ACHN (cell line): Measurements from ENCODE around the gene ARID1B.

Source experiments
- DNase-seq: peaks from one replicate; pipeline ENCODE4 v3.0.0-alpha.2; 2015
- in situ Hi-C: cut with HindIII; loops from 2 replicates; pipeline ENCODE4 v1.10.0; 2017; ENCODE audit warnings: low sequenced_read_pairs, low pct_ligation_motif_present, low pct_unique_long_range_greater_than_20kb

The ARID1B gene

DNA sequence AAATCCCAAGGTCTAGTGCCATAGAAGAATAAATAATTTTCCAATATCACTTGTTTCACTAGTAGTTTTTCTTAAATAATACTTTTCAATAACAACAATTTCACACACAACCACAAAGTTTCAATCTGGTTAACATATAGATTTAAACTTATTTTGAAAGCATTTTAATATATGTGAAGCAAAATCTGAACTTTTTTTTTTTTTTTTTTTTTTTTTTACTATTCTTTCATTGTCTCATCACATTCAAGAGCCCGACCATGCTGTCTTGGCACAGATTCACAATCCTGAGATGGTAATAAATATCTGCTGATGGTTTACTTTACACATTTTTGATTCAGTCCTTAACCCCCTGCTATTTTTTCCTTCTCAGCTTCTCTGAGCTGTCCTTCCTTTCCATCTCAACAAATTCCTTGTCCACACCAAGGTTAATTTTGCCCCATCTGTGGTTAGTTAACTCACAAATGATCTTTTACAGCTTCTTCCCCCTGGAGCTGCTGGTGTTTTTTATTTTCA is 283.3 kb downstream of the ARID1B start:
- DNase-seq, result no peak
- in situ Hi-C loops, result no loop called here

DNA sequence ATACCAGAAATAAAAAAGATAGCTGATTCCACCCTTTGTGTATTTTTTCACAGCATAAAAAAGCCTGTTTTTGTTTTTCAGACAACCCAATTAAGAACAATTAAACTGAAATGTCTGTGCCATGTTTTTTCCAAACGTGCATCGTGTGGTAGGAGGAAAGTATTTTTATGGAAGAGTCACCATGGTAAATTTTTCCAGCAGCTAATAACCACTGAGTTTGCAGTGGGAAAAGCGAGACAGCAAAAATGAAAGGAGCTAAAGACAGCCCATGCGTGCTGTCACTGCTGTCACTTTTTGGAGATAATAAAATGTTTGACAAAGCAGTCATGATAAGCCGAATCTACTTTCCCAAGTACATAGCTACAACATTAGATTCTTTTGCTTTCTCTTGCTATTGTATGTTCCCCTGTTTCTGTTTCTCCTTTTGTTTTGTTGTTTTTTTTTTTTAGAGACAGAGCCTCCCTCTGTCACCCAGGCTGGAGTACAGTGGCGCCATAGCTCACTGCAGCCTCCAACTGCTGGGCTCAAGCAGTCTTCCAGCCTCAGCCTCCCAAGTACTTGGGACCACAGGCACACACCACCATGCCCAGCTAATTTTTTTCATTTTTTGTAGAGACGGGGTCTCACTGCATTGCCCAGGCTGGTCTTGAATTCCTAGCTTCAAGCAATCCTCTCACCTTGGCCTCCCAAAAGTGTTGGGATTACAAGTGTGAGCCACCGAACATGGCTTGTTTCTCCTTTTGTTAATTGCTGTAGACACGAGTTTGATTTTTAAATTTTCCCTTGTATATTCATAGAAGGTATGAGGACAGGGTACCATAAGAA is 284.8 kb downstream of the ARID1B start:
- no peak for DNase-seq
- in situ Hi-C loops, result no loop called here

DNA sequence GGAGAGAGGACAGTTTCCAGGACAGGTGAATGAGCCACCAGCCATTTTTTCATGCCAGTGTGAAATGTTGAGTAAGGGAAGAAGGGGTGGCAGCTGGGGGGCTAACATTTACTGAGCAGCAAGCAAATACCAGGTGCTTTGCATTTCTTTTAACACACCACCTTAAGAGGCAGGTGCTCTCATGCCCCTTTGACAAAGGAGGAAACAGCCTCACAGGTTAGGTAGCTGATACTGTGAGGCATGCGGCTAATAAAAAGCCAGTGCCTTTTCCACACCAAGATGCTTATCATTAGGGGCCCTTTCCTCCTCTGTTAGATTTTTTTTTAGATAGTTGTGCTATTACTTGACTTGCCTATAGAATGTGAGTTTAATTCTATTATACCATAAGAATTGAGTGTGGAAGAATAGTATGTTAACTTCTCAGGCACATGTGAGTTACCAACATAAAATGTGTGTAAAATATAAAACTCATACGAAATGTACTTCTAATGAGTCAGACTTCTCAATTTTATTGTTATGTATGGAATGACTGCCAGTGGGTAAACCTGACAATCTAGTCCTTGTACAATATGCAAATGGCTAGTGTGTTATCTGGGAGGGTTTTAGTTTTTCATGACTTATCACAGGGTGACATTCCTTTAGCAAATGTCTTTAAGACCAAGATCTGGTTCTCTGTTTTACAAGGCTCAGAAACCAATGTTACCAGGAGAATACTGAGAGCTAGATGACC is 286.2 kb downstream of the ARID1B start:
- in situ Hi-C loops, result no loop called here
- DNase-seq, result no peak

DNA sequence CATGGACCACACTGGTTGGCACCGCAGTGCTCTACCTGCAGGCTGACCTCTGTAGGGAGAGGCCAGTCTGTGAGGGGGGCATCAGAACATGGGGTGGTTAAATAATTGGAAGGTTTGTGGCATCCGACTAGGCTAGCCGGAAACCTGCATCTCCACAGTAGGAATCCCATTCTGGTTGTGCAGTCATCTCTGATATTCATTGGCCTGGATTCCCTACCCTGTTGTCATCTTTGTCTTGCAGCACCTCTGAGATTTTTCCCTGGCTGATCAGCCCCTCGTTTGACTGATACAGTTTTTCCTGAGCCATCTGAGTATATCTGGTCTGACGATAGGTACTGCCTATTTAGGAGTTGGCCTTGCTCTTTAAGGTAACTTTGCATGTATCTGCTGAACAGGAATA is 286.7 kb downstream of the ARID1B start:
- DNase-seq, result no peak
- in situ Hi-C loops, result no loop called here

DNA sequence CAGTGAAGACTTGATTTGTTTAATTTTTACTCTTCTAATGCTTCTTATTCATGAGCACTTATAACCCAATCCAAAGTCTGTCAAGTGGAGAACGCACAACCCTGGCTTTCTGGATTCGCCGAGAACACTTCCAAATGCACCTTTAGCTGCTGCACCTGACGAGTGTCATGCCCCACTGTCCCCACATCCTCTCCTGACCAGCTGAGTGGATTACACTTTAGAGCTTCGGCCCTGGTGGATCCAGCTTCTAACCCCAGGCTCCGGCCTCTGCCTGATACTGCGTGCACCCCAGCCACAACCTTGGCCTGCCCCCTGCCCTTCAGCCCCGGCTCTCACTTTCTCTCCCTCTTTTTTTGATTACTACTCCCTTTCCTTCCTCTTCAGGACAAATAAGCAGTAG is 287.3 kb downstream of the ARID1B start:
- in situ Hi-C loops, result no loop called here
- no peak for DNase-seq

DNA sequence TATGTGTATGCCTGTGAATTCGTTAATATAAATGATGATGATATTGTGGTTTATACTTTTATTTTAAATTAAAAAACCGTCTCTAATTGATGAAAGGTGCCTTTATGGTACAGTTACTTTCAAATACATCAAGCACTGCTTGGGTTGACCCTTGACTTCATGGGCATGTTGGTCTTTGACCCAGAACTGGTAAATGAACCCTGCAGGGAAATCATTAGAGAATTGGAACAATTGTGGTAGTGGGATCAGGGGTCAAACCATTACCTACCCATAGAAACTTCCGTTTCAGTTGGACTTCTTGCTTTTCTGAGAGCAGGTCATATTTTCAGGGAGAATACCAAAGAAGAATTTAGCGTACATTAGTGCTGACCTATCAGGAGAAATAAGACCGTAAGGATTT is 288.2 kb downstream of the ARID1B start:
- in situ Hi-C loops, result no loop called here
- no peak for DNase-seq

DNA sequence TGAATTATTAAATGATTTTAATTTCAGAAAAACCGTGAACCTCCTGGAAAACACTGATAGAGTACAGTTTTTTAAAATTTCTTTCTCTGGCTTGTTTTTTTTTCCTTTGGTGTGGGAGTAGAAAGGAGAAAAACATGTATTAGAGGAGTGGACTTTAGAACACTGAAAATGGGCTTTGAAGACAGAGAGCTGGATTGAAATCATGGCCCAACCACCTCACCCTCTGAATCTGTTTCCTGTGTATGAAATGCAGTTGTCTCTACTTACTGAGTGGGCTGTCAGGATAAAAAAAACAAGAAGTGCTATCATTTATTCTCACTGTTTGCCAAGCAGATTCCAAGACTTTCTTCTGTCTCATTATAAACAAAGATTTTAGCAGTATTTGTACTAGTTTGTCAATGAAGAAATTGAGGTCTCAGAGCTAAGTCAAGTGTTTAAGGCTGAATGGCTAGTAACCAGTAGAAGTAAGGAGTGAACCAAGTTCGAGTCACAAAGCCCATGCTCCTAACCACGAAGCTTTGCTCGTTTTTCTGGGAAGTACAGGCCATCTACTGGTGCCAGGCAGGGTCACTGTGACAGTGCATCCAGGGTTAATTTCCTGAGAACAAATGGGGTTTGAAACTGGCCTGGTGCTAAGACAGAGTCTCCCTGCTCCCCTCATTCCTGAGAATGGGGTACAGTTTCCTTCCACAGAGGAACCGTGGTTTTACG is 289.8 kb downstream of the ARID1B start:
- in situ Hi-C loops, result no loop called here
- peak; percentile 6 for DNase-seq

DNA sequence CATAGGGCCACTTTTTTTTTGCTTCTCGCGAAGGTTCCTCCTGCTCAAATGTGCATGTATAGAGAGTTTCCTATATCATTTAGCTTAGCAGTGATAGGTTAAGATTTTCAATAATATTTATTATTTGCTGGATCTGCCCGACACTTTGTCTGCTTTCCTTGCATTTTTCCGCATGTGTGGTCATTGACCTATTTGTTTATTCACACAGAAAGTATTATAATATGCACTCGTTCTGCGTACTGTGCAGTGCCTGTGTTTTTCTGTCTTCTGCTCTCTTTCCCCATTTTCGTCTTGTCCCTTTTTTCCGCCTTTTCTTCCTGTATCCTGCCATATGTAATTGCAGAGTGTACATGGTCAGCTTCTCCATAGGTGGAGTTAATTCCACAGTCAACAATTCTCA is 290.3 kb downstream of the ARID1B start:
- no peak for DNase-seq

DNA sequence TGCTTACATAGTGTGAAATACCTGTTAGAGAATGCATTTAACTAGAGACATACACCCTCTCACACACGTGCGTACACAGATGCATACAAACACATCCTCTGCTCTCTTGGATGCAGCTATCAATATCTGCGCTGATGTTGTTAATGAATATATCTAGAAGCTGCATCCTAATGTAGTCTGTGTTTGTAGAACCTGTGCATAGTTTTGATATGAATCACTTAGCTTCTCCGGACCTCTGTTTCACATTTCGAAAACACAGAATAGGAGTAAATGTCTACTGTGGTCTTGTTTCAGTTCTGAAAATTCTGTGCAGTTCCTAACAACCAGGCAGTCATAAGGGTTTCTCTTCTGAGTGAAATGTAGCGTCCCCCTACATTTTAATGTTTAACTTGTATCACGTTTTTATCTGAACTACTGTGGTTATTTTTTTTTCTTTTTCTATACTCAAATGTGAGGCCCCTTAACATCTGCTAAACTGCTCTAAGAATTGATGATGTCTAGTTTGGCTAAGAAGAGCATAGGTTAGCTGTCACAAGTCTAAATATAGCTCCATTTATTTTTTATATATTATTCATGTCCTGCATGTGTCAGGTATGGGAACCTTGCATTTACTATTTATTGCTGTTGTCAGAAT is 291.6 kb downstream of the ARID1B start:
- DNase-seq, result peak; percentile 53
- in situ Hi-C loops, result no loop called here

More for the DNA sequence above, 290.3 kb downstream of the ARID1B start:
- in situ Hi-C loops, result no loop called here

DNA sequence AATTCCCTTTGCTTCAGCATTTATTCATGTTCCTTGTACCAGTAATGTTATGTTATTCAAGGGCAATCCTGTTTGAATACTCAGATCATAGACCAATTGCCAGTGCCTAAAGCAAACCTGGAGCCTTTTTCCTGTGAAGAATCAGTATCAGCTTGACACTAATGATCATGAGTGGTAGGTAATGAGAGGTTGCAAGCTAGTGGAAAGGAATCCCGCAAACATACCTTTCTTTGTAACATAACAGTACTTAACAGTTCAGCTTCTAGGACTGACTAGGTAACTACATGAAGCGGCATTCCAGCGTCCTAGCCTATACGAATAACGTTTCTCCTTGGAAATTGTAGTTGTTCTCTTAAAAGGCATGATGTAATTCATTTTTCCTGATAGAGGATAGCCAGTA is 292.4 kb downstream of the ARID1B start:
- in situ Hi-C loops, result no loop called here

DNA sequence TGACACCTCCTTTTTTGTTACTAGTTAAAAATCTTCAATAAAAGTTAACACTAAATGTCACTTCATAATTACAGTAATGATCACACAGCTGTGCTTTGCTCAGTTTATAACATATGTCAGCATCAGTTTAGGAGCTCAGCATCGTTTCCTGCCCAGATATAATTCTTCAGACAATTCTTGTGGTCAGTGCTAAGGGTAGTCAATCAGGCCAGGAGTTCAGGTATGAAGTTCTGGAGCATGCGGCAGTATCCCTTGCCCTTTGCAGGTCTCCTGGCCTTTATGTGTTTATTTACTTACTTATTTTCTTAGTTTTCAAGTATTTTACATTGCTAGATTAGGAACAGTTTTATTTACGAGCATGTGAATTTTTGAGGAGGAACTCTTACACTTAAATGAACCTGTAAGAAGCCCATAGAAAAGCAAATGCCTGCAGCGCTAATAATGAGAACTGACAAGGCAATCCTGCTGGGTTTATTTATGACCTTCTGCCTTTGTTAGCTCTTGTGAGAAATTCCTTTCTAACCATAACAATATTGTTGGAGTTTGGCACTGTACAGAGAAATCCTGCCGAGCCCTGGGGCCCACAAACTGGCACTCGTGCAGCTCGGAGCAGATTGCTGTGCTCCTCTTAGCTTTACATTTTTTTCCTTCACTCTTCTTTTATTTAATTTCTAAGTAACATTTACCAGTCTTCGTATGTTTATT is 293.4 kb downstream of the ARID1B start:
- DNase-seq, result no peak
- in situ Hi-C loops, result no loop called here

More for the DNA sequence above, 292.4 kb downstream of the ARID1B start:
- peak; percentile 14 for DNase-seq

DNA sequence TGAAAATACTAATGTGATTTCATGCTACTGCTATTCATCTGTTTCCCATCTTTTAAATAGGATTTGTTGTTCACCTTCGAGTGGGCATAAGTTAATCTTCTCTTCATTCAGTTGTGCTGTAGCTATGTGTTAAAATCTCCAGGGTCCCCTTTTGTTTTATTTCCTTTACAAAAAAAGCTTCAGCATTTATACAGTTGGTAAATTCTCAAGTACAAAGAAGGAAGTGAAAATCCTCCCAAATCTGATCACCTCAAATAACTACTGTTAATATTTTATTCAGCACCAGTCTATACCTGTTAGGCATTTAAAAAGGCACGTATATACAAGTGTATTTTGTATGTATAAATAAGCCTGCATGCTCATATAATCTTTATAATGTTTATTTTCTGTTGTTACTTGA is 294.9 kb downstream of the ARID1B start:
- in situ Hi-C loops, result no loop called here
- no peak for DNase-seq

DNA sequence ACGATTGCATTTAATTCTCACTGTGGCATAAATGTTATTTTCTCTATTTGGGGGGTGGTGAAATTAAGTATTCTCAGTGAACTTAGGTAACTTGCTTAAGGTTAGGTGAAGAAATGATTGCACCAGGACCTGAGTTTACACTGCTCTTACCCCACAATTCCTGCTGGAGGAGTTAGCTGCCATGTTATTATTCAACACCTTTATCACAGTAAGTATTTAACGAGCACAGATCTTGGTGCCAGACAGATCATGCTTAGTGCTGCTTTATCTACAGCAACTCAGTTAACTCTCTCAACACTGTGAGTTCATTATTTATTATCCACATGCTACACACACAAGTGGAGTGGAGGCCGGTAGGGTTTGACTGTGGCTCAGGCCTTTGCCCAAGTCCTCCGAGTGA is 296.4 kb downstream of the ARID1B start:
- no peak for DNase-seq
- in situ Hi-C loops, result no loop called here

DNA sequence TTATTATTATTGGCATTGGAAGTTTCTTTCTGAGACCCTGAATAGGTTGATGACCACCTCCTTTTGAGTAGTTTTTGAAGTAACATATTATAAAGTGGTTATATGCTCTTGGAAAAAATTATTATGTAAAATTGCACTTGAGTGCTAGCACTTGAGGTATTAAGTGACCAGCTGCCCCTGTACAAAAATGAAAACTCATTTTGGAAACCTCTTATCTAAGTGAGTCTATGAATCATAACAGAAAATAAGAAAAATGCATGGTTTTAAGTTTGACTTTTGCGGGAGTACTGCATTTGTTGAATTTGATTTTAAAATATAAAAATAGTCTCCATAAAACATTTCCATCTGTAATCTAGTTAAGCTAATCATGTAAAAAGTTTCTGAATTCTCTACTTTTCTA is 297.8 kb downstream of the ARID1B start:
- in situ Hi-C loops, result no loop called here

DNA sequence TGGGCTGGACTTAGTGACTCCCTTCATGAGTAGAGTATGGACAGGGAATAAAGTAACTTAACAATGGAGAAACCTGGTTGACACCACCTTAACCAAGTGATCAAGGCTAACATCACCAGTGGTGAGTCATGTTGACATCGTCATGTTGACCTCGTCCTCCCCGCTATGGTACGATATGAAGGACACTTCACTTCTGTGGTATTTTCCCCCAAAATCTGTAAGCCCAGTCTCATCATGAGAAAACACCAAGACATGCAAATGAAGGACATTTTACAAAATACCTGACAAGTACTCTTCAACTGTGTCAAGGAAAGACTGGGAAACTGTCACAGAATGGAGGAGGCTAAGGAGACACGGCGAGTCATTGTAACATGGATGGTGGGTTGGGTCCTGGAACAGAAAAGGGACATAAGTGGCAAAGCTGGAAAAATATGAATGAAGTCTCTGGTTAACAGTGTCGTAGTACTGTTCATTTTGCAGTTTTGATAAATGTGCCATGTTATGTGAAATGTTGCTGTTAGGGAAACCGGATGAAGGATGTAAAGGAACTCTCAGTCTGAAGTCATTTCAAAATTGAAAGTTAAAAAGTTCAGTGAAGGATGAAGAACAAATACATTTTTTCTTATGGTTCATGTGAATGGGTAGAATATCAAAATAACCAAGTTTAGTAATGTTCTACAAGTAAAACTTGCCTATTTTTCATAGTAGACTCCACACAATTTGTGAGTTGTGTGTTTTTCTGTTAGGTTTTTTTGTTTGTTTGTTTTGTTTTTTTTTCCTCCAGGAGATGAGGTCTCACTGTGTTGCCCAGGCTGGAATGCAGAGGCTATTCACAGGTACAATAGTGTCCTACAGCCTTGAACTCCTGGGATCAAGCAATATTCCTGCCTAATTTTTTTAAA is 298.6 kb downstream of the ARID1B start:
- DNase-seq, result no peak
- in situ Hi-C loops, result no loop called here

More for the DNA sequence above, 297.8 kb downstream of the ARID1B start:
- no peak for DNase-seq

DNA sequence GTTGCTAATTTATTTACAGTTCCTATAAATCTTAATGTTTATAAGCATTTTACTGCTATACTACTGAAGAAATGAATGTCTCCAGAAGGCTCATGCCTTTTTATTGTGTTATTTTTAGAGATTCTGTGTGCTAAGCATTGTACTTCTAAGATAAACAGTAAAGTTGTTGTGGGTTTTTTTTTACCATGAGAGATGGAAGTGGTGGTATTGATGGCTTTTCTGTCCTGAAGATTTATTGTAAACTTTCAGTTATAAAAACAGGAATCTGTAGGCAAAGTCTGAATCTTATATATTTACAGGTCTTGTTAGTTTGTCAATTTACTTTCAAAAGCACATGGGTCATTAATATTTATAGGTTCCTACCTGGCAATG is 299.3 kb downstream of the ARID1B start:
- in situ Hi-C loops, result no loop called here
- DNase-seq, result no peak

DNA sequence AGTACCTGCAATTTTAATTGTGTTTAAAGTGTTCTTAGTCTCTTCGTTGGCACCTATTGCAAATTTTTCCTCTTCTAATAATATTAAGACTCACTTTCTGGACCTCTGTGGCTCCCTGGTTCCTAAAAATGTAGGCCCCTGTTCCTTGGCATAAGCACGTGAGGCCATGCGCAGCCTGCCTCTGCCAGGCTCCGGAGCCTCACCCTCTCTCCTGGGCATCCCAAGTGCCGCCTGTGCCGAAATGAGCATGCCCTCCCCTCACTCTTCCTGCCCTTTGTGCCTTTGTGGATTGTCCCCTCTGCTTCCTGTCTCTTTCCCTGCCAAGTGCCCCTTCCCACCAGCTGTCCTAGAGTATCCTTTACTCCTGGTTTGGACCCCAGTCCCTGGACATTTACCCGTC is 300.1 kb downstream of the ARID1B start:
- in situ Hi-C loops, result no loop called here
- no peak for DNase-seq
